SK-N-SH (cell line): ENCODE results near the gene MRPS18A. TPM values are rescaled to one million over a fixed set of nuclear protein-coding genes. Genes with fewer than 3 reads are reported as not detected.

Experiments used
- CTCF ChIA-PET: fragments of 300-600, 350-600 bp; formaldehyde crosslinking; extraction: SDS; loops from one replicate; lab custom pipeline; 2021; lab: Yijun Ruan, JAX
- POLR2A ChIA-PET: fragments of 350-600 bp; sonication (Branson Sonifier 250); formaldehyde crosslinking; extraction: SDS; loops from one replicate; lab custom pipeline; 2020; ENCODE audit warnings: antibody characterized with exemption, inconsistent platforms; lab: Yijun Ruan, JAX
- DNase-seq: peaks from one replicate; pipeline ENCODE4 v3.0.0; 2012
- H2AFZ ChIP-seq: fragments of 200-600 bp; sonication (generic); 2 replicates; pipeline ENCODE4 v1.8.1; 2016; ENCODE audit warnings: antibody characterized with exemption, mild to moderate bottlenecking, low read depth
- H3F3A ChIP-seq: fragments of 200-600 bp; sonication (generic); replicated peaks from 2 replicates; pipeline ENCODE3; 2016; ENCODE audit warnings: antibody characterized with exemption, mild to moderate bottlenecking; ENCODE audit not compliant: insufficient read depth
- H3K27ac ChIP-seq, 2 experiments: fragments of 200-500 bp in 1 of 2; fragments of 200-600 bp in 1 of 2; sonication (Bioruptor generic) in 1 of 2; sonication (generic), shearing (Covaris generic) in 1 of 2; 2 replicates each; pipeline versions ENCODE4 v1.5.1 to v1.6.1; 2014 to 2016; ENCODE audit warnings: low read depth in 2 of 2, inconsistent platforms in 1 of 2, low read length in 1 of 2, mild to moderate bottlenecking in 1 of 2, mixed read lengths in 1 of 2
- H3K27me3 ChIP-seq: fragments of 200-600 bp; sonication (generic), shearing (Covaris generic); 2 replicates; pipeline ENCODE4 v1.6.1; 2016; ENCODE audit warnings: mixed run types; ENCODE audit not compliant: insufficient read depth
- H3K36me3 ChIP-seq, 2 experiments: fragments of 200-500 bp in 1 of 2; fragments of 200-600 bp in 1 of 2; sonication (Bioruptor generic) in 1 of 2; sonication (generic) in 1 of 2; replicated peaks in 1 of 2; 2 replicates each; pipeline versions ENCODE3 to v1.5.1; 2014 to 2016; ENCODE audit warnings: low read length in 1 of 2, mild to moderate bottlenecking in 1 of 2; ENCODE audit not compliant: insufficient read depth in 2 of 2, control insufficient read depth in 1 of 2
- H3K4me1 ChIP-seq, 2 experiments: fragments of 200-500 bp in 1 of 2; fragments of 200-600 bp in 1 of 2; sonication (Bioruptor generic) in 1 of 2; sonication (generic), shearing (Covaris generic) in 1 of 2; 2 replicates each; pipeline versions ENCODE4 v1.5.1 to v1.6.1; 2014 to 2016; ENCODE audit warnings: low read depth in 1 of 2, low read length in 1 of 2, mixed run types in 1 of 2; ENCODE audit not compliant: insufficient read depth in 2 of 2, control insufficient read depth in 1 of 2
- H3K4me2 ChIP-seq: fragments of 200-600 bp; sonication (generic), shearing (Covaris generic); 2 replicates; pipeline ENCODE4 v1.6.1; 2017; ENCODE audit warnings: mixed run types
- H3K4me3 ChIP-seq, 2 experiments: fragments of 200-500 bp in 1 of 2; fragments of 200-600 bp in 1 of 2; sonication (Bioruptor generic) in 1 of 2; sonication (generic), shearing (Covaris generic) in 1 of 2; 2 replicates each; pipeline versions ENCODE4 v1.5.1 to v1.8.1; 2014 to 2016; ENCODE audit warnings: low read depth in 2 of 2, inconsistent platforms in 1 of 2, low read length in 1 of 2, mild to moderate bottlenecking in 1 of 2, mixed read lengths in 1 of 2, moderate library complexity in 1 of 2
- H3K79me2 ChIP-seq: fragments of 200-600 bp; sonication (generic); 2 replicates; pipeline ENCODE4 v1.8.1; 2017; ENCODE audit warnings: mild to moderate bottlenecking; ENCODE audit not compliant: insufficient read depth
- H3K9ac ChIP-seq: fragments of 200-600 bp; sonication (generic); 2 replicates; pipeline ENCODE4 v1.6.1; 2017; ENCODE audit warnings: mixed run types
- H3K9me2 ChIP-seq: fragments of 200-600 bp; sonication (generic); 2 replicates; pipeline ENCODE4 v1.6.1; 2017; ENCODE audit warnings: mixed run types
- H3K9me3 ChIP-seq: fragments of 200-600 bp; sonication (generic); 2 replicates; pipeline ENCODE4 v1.6.1; 2017; ENCODE audit warnings: mixed run types, mild to moderate bottlenecking, moderate library complexity
- H4K20me1 ChIP-seq: fragments of 200-600 bp; sonication (generic); 2 replicates; pipeline ENCODE4 v1.6.1; 2017; ENCODE audit warnings: mild to moderate bottlenecking, mixed run types; ENCODE audit not compliant: insufficient read depth
- CHD2 ChIP-seq: fragments of 150-350 bp; IDR thresholded peaks from 2 replicates; pipeline ENCODE4 v1.6.1; 2018; ENCODE audit warnings: low read length; ENCODE audit not compliant: partially characterized antibody
- ELF1 ChIP-seq: IDR thresholded peaks from 2 replicates; pipeline ENCODE4 v1.4.0; 2012
- EP300 ChIP-seq, 2 experiments: IDR thresholded peaks; 2 replicates each; pipeline versions ENCODE4 v1.4.0 to v1.6.1; 2012; ENCODE audit warnings: borderline replicate concordance in 1 of 2, low read depth in 1 of 2, low read length in 1 of 2
- EZH2phosphoT487 ChIP-seq: fragments of 200-600 bp; sonication (generic); IDR thresholded peaks from 2 replicates; pipeline ENCODE4 v1.6.1; 2017; ENCODE audit warnings: low read depth, mixed run types, mild to moderate bottlenecking, antibody characterized with exemption, moderate library complexity, borderline replicate concordance
- FOSL2 ChIP-seq: IDR thresholded peaks from 2 replicates; pipeline ENCODE4 v1.4.0; 2012; ENCODE audit warnings: low read depth, mild to moderate bottlenecking, moderate library complexity, borderline replicate concordance
- FOXJ3 ChIP-seq: sonication (generic); formaldehyde crosslinking; IDR thresholded peaks from 2 replicates; pipeline ENCODE4 v1.5.1; 2020; ENCODE audit warnings: mild to moderate bottlenecking, missing genetic modification reagents
- GABPA ChIP-seq: IDR thresholded peaks from 2 replicates; pipeline ENCODE4 v1.4.0; 2012; ENCODE audit warnings: low read depth, mild to moderate bottlenecking
- JUND ChIP-seq: IDR thresholded peaks from 2 replicates; pipeline ENCODE4 v1.4.0; 2012
- MEF2A ChIP-seq: IDR thresholded peaks from 2 replicates; pipeline ENCODE4 v1.4.0; 2012; ENCODE audit warnings: low read depth, borderline replicate concordance
- MXI1 ChIP-seq: IDR thresholded peaks from 2 replicates; pipeline ENCODE4 v1.6.1; 2012; ENCODE audit warnings: mild to moderate bottlenecking, low read depth, low read length, improper control_type of control experiment
- NFIC ChIP-seq: IDR thresholded peaks from 2 replicates; pipeline ENCODE4 v1.4.0; 2012; ENCODE audit warnings: borderline replicate concordance
- NRF1 ChIP-seq: IDR thresholded peaks from 2 replicates; pipeline ENCODE4 v1.6.1; 2012; ENCODE audit warnings: low read depth, mild to moderate bottlenecking, low read length
- POLR2AphosphoS5 ChIP-seq: IDR thresholded peaks from 2 replicates; pipeline ENCODE4 v1.6.1; 2012; ENCODE audit warnings: low read depth, low read length
- RCOR1 ChIP-seq: fragments of 150-350 bp; IDR thresholded peaks from 2 replicates; pipeline ENCODE4 v1.6.1; 2017; ENCODE audit warnings: antibody characterized with exemption, low read length
- RFX5 ChIP-seq: IDR thresholded peaks from 2 replicates; pipeline ENCODE4 v1.6.1; 2012; ENCODE audit warnings: mild to moderate bottlenecking, improper control_type of control experiment, low read length
- RXRA ChIP-seq: IDR thresholded peaks from 2 replicates; pipeline ENCODE4 v1.4.0; 2012; ENCODE audit warnings: low read depth, mild to moderate bottlenecking, borderline replicate concordance
- SIN3A ChIP-seq: IDR thresholded peaks from 2 replicates; pipeline ENCODE4 v1.6.1; 2012; ENCODE audit warnings: low read depth, mild to moderate bottlenecking, low read length, moderate library complexity, borderline replicate concordance
- SMC3 ChIP-seq: IDR thresholded peaks from 2 replicates; pipeline ENCODE4 v1.6.1; 2012; ENCODE audit warnings: low read depth, low read length, improper control_type of control experiment
- TEAD4 ChIP-seq: IDR thresholded peaks from 2 replicates; pipeline ENCODE4 v1.4.0; 2012; ENCODE audit warnings: mild to moderate bottlenecking, borderline replicate concordance; ENCODE audit not compliant: insufficient read depth
- YY1 ChIP-seq: IDR thresholded peaks from 2 replicates; pipeline ENCODE4 v1.4.0; 2012; ENCODE audit warnings: low read depth, mild to moderate bottlenecking
- WGBS: methylation state at CpG from one replicate; pipeline ENCODE4 v1.1.6; 2017; ENCODE audit warnings: low lambda C conversion rate; 5-methylcytosine and 5-hydroxymethylcytosine counted together
- polyA plus RNA-seq, 3 experiments: library from polyadenylated mRNA; depleted of rRNA; stranded (reverse); fragments of >200 nt; gene quantifications; 2 replicates each; pipeline ENCODE4 v1.2.3, GENCODE V29; 2012
- TF ChIP-seq, protein P1 (sequence below): fragments of 150-350 bp; IDR thresholded peaks from 2 replicates; pipeline ENCODE4 v1.6.1; 2017; ENCODE audit warnings: antibody characterized with exemption, low read length, low read depth, borderline replicate concordance
- TF ChIP-seq, protein P2 (sequence below): fragments of 150-350 bp; IDR thresholded peaks from 2 replicates; pipeline ENCODE4 v1.6.1; 2016; ENCODE audit warnings: mild to moderate bottlenecking, low read depth, low read length
- TF ChIP-seq, protein P3 (sequence below): IDR thresholded peaks from 2 replicates; pipeline ENCODE4 v1.6.1; 2012; ENCODE audit warnings: mild to moderate bottlenecking, low read depth, low read length, moderate library complexity
- TF ChIP-seq, protein P4 (sequence below): IDR thresholded peaks from 2 replicates; pipeline ENCODE4 v1.4.0; 2012; ENCODE audit warnings: low read depth, borderline replicate concordance
- TF ChIP-seq, protein P5 (sequence below): IDR thresholded peaks from 2 replicates; pipeline ENCODE4 v1.4.0; 2012; ENCODE audit warnings: low read depth
- TF ChIP-seq, protein P6 (sequence below): IDR thresholded peaks from 2 replicates; pipeline ENCODE4 v1.4.0; 2012; ENCODE audit warnings: low read depth, borderline replicate concordance

The MRPS18A gene
- polyA plus RNA-seq, 1 of the 3 experiments (the other 2 are of a cell fraction): 57.0 TPM

DNA sequence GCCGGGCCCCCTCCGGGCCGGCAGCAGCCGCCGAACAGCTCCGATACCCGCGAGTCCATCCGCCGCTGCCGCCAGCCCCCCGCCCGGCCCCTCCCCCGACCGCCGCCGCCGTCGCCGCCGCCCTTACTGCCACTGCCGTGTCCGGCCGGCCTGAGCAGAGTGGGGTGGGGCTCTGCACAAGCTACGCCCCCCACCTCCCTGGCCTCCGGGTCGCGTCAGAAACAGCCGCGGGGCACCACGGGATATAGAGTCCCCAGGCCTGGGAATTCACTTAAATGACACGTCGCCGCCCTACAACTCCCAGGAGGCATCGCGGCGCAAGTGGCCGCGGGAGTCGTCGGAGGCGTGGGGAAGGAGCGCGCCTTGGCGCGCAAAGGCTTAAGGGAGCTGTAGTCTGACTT lies 58.5 kb downstream of the MRPS18A start, which contains the start of gene GTPBP2:
TSS of gene GTPBP2 (minus strand) at position 161 of the 401 bp plus-strand sequence. CDS start at position 59, 102 bp downstream.
- Histone ChIP-seq H3K4me2 (peak within 1 kb of the TSS; percentile 96), H3K27ac (peak within 1 kb of the TSS; percentile 92 to 95), H3K9me3 (no peaks in the 10 kb centered on the region), H3F3A (peaks cover 13% of the 10 kb centered on the region), H3K9me2 (no peaks in the 10 kb centered on the region), H4K20me1 (no peaks in the 10 kb centered on the region), H3K9ac (peak within 1 kb of the TSS; percentile 94), H3K79me2 (peaks cover 35% of the 10 kb centered on the region), H3K4me3 (peak within 1 kb of the TSS; percentile 71 to 93), H3K36me3 (peaks cover 22 to 27% of the 10 kb centered on the region in 2 experiments), H3K4me1 (peaks cover 5 to 21% of the 10 kb centered on the region in 2 experiments), H3K27me3 (no peaks in the 10 kb centered on the region), H2AFZ (peak within 1 kb of the TSS; percentile 58)
- POLR2A ChIA-PET: interaction anchor here (0.6 to 1.9 kb wide), 14 partner anchors 9 to 454 kb away, joined by 3 to 15 read pairs (median 6); partner anchors contain the start of genes VEGFA and XPO5
- DNase-seq: peak; percentile 97
- 3% methylated on average over 7 of the region's 46 CpGs for WGBS
- CTCF ChIA-PET: interaction anchor here (2.3 to 2.8 kb wide), 2 partner anchors 20 to 39 kb away, joined by 8 to 11 read pairs; no protein-coding TSS in a partner anchor
- TF ChIP-seq GABPA (peak; percentile 59; the same call in 1 of the 2 replicates), JUND (no peak), NRF1 (peak; percentile 39; the same call in 1 of the 2 replicates), TEAD4 (no peak), MEF2A (no peak), FOSL2 (no peak), ELF1 (peak; percentile 65), MXI1 (no peak), POLR2AphosphoS5 (no peak), FOXJ3 (CRISPR knock-in tag) (no peak), EP300 (IDR thresholded peaks at IDR 0.05; ENCODE audit: borderline replicate concordance in 1 of 2, low read depth in 1 of 2, low read length in 1 of 2) (no peak), CHD2 (peak; percentile 96), SMC3 (no peak), RCOR1 (no peak), RFX5 (no peak), YY1 (no peak), NFIC (no peak), EZH2phosphoT487 (no peak), RXRA (no peak), SIN3A (no peak; the same call in 1 of the 2 replicates)
- TF ChIP-seq, protein P1, sequence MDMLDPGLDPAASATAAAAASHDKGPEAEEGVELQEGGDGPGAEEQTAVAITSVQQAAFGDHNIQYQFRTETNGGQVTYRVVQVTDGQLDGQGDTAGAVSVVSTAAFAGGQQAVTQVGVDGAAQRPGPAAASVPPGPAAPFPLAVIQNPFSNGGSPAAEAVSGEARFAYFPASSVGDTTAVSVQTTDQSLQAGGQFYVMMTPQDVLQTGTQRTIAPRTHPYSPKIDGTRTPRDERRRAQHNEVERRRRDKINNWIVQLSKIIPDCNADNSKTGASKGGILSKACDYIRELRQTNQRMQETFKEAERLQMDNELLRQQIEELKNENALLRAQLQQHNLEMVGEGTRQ: no peak
- TF ChIP-seq, protein P2, sequence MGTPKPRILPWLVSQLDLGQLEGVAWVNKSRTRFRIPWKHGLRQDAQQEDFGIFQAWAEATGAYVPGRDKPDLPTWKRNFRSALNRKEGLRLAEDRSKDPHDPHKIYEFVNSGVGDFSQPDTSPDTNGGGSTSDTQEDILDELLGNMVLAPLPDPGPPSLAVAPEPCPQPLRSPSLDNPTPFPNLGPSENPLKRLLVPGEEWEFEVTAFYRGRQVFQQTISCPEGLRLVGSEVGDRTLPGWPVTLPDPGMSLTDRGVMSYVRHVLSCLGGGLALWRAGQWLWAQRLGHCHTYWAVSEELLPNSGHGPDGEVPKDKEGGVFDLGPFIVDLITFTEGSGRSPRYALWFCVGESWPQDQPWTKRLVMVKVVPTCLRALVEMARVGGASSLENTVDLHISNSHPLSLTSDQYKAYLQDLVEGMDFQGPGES: no peak
- TF ChIP-seq, protein P3, sequence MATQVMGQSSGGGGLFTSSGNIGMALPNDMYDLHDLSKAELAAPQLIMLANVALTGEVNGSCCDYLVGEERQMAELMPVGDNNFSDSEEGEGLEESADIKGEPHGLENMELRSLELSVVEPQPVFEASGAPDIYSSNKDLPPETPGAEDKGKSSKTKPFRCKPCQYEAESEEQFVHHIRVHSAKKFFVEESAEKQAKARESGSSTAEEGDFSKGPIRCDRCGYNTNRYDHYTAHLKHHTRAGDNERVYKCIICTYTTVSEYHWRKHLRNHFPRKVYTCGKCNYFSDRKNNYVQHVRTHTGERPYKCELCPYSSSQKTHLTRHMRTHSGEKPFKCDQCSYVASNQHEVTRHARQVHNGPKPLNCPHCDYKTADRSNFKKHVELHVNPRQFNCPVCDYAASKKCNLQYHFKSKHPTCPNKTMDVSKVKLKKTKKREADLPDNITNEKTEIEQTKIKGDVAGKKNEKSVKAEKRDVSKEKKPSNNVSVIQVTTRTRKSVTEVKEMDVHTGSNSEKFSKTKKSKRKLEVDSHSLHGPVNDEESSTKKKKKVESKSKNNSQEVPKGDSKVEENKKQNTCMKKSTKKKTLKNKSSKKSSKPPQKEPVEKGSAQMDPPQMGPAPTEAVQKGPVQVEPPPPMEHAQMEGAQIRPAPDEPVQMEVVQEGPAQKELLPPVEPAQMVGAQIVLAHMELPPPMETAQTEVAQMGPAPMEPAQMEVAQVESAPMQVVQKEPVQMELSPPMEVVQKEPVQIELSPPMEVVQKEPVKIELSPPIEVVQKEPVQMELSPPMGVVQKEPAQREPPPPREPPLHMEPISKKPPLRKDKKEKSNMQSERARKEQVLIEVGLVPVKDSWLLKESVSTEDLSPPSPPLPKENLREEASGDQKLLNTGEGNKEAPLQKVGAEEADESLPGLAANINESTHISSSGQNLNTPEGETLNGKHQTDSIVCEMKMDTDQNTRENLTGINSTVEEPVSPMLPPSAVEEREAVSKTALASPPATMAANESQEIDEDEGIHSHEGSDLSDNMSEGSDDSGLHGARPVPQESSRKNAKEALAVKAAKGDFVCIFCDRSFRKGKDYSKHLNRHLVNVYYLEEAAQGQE: no peak
- TF ChIP-seq, protein P4, sequence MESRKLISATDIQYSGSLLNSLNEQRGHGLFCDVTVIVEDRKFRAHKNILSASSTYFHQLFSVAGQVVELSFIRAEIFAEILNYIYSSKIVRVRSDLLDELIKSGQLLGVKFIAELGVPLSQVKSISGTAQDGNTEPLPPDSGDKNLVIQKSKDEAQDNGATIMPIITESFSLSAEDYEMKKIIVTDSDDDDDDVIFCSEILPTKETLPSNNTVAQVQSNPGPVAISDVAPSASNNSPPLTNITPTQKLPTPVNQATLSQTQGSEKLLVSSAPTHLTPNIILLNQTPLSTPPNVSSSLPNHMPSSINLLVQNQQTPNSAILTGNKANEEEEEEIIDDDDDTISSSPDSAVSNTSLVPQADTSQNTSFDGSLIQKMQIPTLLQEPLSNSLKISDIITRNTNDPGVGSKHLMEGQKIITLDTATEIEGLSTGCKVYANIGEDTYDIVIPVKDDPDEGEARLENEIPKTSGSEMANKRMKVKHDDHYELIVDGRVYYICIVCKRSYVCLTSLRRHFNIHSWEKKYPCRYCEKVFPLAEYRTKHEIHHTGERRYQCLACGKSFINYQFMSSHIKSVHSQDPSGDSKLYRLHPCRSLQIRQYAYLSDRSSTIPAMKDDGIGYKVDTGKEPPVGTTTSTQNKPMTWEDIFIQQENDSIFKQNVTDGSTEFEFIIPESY: peak; percentile 89
- TF ChIP-seq, protein P5, sequence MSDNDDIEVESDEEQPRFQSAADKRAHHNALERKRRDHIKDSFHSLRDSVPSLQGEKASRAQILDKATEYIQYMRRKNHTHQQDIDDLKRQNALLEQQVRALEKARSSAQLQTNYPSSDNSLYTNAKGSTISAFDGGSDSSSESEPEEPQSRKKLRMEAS: no peak
- TF ChIP-seq, protein P6, sequence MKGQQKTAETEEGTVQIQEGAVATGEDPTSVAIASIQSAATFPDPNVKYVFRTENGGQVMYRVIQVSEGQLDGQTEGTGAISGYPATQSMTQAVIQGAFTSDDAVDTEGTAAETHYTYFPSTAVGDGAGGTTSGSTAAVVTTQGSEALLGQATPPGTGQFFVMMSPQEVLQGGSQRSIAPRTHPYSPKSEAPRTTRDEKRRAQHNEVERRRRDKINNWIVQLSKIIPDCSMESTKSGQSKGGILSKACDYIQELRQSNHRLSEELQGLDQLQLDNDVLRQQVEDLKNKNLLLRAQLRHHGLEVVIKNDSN: no peak
